Measurements from ENCODE around the gene FSIP1. TPM values are rescaled to one million over a fixed set of nuclear protein-coding genes. Genes with fewer than 3 reads are reported as not detected.
A peak's percentile ranks its signal among the peaks of the same experiment; 100 is the strongest.

FSIP1 gene
- polyA plus RNA-seq, 5 donors, result 0.59 to 0.93 (median 0.82) TPM

GRCh38 chr15:39761006-39761405, 21.6 kb downstream of the FSIP1 start:
- no peak for DNase-seq

- DNase-seq, result peak; percentile 49 to 66
These were observed 25.7 kb downstream of the FSIP1 start for GRCh38 chr15:39756806-39757522.

- no peak for DNase-seq
These were observed 29.6 kb downstream of the FSIP1 start for GRCh38 chr15:39752991-39753390.

GRCh38 chr15:39752246-39752645, 30.4 kb downstream of the FSIP1 start:
- no peak for DNase-seq

GRCh38 chr15:39748276-39748675, 34.4 kb downstream of the FSIP1 start:
- DNase-seq, result no peak

- no peak for DNase-seq
These were observed 35.3 kb downstream of the FSIP1 start for GRCh38 chr15:39747326-39747725.

- DNase-seq, result no peak
These were observed 35.8 kb downstream of the FSIP1 start for GRCh38 chr15:39746714-39747276.

GRCh38 chr15:39746176-39746575, 36.5 kb downstream of the FSIP1 start:
- DNase-seq, result no peak

GRCh38 chr15:39745415-39745814, 37.2 kb downstream of the FSIP1 start:
- DNase-seq, result no peak

- DNase-seq, result no peak
These were observed 38.1 kb downstream of the FSIP1 start for GRCh38 chr15:39744334-39745103.

- DNase-seq, result no peak
These were observed 39.0 kb downstream of the FSIP1 start for GRCh38 chr15:39743611-39744010.

- DNase-seq, result no peak
These were observed 41.4 kb downstream of the FSIP1 start for GRCh38 chr15:39741258-39741657.

GRCh38 chr15:39738998-39739397, 43.6 kb downstream of the FSIP1 start:
- DNase-seq, result no peak

GRCh38 chr15:39737196-39737550, 45.5 kb downstream of the FSIP1 start:
- DNase-seq, result no peak

- no peak for DNase-seq
These were observed 46.0 kb downstream of the FSIP1 start for GRCh38 chr15:39736412-39737195.

GRCh38 chr15:39735120-39735717, 47.4 kb downstream of the FSIP1 start:
- no peak for DNase-seq

- DNase-seq, result no peak
These were observed 51.4 kb downstream of the FSIP1 start for GRCh38 chr15:39731266-39731665.

- no peak for DNase-seq
These were observed 52.1 kb downstream of the FSIP1 start for GRCh38 chr15:39730552-39730951.

- DNase-seq, result no peak
These were observed 53.1 kb downstream of the FSIP1 start for GRCh38 chr15:39729500-39729899.

- DNase-seq, result no peak
These were observed 53.8 kb downstream of the FSIP1 start for GRCh38 chr15:39728845-39729244.

GRCh38 chr15:39721893-39722292, 60.7 kb downstream of the FSIP1 start:
- DNase-seq, result no peak

Data from right lung (tissue), 5 donors.